ENCODE data around the gene IGF1R.

DNA sequence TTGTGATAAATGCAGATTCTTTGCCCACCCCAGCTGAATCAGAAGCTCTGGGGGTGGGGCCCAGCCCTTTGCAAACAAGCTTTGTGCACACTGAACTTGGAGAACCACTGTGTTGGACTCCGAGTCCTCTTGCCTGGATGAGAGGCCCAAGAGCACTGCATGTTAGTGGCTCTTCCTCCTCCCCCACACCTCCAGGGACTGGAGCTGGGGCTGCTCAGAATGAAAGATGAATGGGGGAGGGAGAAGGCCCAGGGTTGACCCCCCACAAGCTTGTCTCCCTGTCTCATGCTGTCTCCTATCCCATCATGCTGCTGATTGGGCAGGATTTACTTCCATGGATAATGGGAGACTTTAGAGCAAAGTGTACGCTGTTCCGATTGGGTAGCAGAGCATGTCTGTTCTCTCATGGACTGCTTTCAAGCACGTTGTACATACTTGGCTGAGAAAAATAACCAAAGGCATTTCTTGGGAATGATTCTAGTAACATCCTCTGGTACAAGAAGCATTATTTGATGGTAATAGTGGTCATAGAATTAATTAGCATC lies 259.7 kb downstream of the IGF1R start:
- TF ChIP-seq POLR2A (IDR thresholded peaks at IDR 0.05; ENCODE audit: low read length) = no peak
- TF ChIP-seq GATA1 (IDR thresholded peaks at IDR 0.05; ENCODE audit: low read depth, low read length) = no peak
